SKM-1 treated with dmso at 0.1 percent for 144 hours (cell line): Measurements from ENCODE around the gene CACNA1I.

ENCODE experiments used
- DNase-seq: peaks from one replicate; lab custom pipeline; 2025; ENCODE audit not compliant: unreplicated experiment; lab: John Stamatoyannopoulos, UW

The CACNA1I gene

GRCh38 chr22:39646398-39647063 lies 76.0 kb downstream of the CACNA1I start:
- no peak for DNase-seq

- no peak for DNase-seq
Measured at GRCh38 chr22:39647836-39648629, 77.5 kb downstream of the CACNA1I start.

GRCh38 chr22:39648630-39648950 lies 78.0 kb downstream of the CACNA1I start:
- no peak for DNase-seq

GRCh38 chr22:39649500-39650089 lies 79.0 kb downstream of the CACNA1I start:
- no peak for DNase-seq

GRCh38 chr22:39651053-39651996 lies 80.8 kb downstream of the CACNA1I start:
- DNase-seq: no peak

GRCh38 chr22:39652990-39653786 lies 82.6 kb downstream of the CACNA1I start:
- no peak for DNase-seq

GRCh38 chr22:39653787-39654077 lies 83.2 kb downstream of the CACNA1I start:
- no peak for DNase-seq

- DNase-seq: no peak
Measured at GRCh38 chr22:39654131-39654926, 83.8 kb downstream of the CACNA1I start.

- DNase-seq: no peak
Measured at GRCh38 chr22:39655004-39655579, 84.5 kb downstream of the CACNA1I start.

GRCh38 chr22:39655831-39656230 lies 85.3 kb downstream of the CACNA1I start:
- DNase-seq: no peak

GRCh38 chr22:39656495-39657490 lies 86.2 kb downstream of the CACNA1I start:
- no peak for DNase-seq

- DNase-seq: no peak
Measured at GRCh38 chr22:39658367-39658766, 87.8 kb downstream of the CACNA1I start.

- DNase-seq: no peak
Measured at GRCh38 chr22:39658806-39659463, 88.4 kb downstream of the CACNA1I start.

GRCh38 chr22:39661501-39661841 lies 90.9 kb downstream of the CACNA1I start:
- DNase-seq: no peak

- no peak for DNase-seq
Measured at GRCh38 chr22:39661842-39662685, 91.5 kb downstream of the CACNA1I start.

GRCh38 chr22:39662686-39663052 lies 92.1 kb downstream of the CACNA1I start:
- no peak for DNase-seq

- DNase-seq: no peak
Measured at GRCh38 chr22:39663751-39664150, 93.2 kb downstream of the CACNA1I start.
